ENCODE measurements around the gene HMG20B.

GRCh38 chr19:3538258-3538929, 34.4 kb upstream of the HMG20B start:
- TF ChIP-seq CTCF (optimal IDR thresholded peaks at IDR 0.05 in 1 of 3, IDR thresholded peaks at IDR 0.05 in 1 of 3, conservative IDR thresholded peaks at IDR 0.05 in 1 of 3; ENCODE audit: extremely low read depth in 1 of 3, insufficient read depth in 2 of 3, low read length in 3 of 3) = no peak
- TF ChIP-seq EZH2 (IDR thresholded peaks at IDR 0.05; ENCODE audit: low read length) = no peak

All from keratinocyte (primary cell).